ENCODE measurements around the gene RPS15.

Gene RPS15

DNA sequence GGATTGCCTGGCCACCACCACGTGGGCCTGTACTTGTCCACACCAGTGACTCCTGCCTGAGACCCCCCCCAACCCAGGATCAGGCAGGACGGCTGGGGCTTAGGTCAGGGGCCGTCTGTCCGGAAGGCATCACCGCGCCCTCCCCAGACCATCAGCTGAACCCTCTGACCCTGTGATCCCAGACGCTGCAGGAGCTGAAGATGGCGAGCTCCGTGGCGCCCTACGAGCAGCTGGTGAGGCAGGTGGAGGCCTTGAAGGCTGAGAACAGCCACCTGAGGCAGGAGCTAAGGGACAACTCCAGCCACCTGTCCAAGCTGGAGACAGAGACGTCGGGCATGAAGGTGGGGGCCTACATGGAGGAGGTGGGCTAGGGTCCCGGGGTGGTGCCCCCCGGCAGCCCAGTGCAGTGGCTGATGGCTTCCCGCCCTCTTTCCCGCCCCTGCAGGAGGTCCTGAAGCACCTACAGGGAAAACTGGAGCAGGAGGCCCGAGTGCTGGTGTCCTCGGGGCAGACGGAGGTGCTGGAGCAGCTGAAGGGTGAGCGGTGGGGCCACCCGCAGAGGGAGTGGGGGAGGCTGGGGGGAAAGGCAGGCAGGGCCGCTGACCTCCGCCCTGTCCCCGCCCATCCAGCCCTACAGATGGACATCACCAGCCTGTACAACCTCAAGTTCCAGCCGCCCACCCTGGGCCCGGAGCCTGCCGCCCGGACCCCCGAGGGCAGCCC lies 14.8 kb downstream of the RPS15 start:
- DNase-seq (ENCODE audit: low read depth in 2 of 2) = no peak

DNA sequence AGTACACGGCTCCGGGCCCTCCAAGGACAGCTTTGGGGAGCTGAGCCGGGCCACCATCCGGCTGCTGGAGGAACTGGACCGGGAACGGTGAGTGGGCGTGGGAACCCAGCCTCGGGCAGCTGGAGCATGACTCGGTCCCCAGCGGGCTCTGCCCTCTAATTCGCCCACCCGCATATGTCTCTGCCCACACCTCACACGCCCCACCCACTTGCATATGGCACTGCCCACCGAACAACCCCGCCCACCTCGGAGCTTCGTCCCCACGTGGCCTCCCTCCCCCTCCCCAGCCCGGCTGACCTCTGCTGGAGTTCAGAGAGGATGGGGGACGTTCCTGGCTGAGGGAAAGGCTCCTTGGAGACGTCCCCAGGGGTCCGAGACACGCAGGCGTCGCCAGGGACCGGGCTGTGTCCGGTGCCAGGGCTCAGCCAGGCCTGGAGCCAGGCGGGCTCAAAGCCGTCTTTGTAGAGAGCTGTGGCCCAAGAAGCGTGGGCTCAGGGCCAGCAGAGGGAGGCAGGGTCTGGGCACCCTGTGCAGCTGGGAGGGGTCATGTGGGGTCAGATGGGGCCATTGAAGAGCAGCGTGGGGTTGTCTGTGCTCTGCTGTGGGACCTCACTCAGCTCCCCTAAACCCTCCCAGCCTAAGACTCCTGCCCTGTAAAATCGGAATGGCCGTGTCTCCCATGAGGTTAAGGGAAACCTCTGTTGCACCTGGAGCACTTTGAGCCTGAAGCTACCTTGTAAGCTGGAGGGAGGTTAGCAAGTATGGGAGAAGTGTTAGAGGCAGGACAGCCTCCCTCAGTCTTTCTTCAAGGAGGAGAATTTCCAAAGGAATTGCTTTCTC lies 15.5 kb downstream of the RPS15 start:
- no peak for DNase-seq (ENCODE audit: low read depth in 2 of 2)

GRCh38 chr19:1455002-1455335 lies 16.8 kb downstream of the RPS15 start:
- DNase-seq (ENCODE audit: low read depth in 2 of 2) = no peak

DNA sequence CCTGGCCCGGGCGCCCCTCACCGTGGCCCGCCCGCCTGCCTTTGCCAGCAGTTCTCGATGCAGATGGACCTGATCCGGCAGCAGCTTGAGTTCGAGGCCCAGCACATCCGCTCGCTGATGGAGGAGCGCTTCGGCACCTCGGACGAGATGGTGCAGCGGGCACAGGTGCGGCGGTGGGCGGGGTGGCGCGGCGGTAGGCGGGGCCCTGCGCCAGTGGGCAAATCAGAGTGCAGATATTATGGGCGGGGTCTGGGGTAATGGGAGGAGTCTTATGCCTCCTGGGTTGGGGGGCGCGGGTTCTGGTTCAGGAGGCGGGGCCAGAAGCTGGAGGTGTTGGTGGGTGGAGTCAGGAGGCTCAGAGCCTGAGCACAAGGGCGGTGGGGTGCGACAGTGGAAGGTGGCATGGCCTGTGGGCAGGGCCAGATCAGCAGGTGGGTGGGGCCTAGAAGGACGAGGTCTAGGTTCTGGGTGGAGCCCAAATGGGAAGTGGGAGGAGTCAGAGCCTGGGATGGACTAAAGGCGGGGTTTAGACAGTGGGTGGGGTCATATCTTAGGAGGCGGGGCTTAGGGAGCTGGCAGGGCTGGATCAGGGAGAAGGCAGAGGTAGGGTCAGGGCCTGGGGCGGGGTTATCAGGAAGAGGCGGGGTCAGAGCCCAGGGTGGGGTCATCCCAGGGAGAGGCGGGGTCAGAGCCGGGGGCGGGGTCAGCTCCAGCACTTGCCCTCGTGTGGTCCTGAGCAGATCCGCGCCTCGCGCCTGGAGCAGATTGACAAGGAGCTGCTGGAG lies 17.3 kb downstream of the RPS15 start:
- peak; percentile 55 to 64 for DNase-seq (ENCODE audit: low read depth in 2 of 2)

GRCh38 chr19:1456121-1456900 lies 18.1 kb downstream of the RPS15 start:
- no peak for DNase-seq (ENCODE audit: low read depth in 2 of 2)

DNA sequence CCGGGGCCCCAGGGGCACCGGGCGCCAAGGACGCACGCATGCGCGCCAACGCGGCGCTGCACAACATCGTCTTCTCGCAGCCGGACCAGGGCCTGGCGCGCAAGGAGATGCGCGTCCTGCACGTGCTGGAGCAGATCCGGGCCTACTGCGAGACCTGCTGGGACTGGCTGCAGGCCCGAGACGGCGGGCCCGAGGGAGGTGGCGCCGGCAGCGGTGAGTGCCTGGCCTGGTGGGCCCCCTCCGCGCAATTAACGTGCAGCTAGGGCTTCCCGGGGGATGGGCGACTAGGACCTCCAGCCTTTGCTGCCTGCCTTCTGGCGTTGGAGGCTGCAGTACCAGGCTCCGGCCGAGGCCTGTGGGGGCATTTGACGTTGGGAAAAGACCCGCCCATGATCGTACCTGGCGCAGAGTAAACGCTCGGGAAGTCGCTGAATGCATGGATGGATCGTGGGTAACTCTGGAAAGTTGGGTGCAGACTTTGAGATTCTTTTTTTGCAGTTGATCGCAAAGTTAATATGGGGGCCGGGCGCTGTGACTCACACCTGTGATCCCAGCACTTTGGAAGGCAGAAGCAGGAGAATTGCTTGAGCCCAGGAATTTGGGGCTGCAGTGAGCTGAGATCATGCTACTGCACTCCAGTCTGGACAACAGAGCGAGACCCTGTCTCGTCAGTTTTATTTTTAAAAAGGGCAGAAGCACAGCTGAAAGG lies 19.0 kb downstream of the RPS15 start:
- no peak for DNase-seq (ENCODE audit: low read depth in 2 of 2)

GRCh38 chr19:1457892-1458291 lies 19.7 kb downstream of the RPS15 start:
- no peak for DNase-seq (ENCODE audit: low read depth in 2 of 2)

GRCh38 chr19:1459479-1459878 lies 21.3 kb downstream of the RPS15 start:
- no peak for DNase-seq (ENCODE audit: low read depth in 2 of 2)

- DNase-seq (ENCODE audit: low read depth in 2 of 2) = no peak
Observed at GRCh38 chr19:1460033-1460995, 22.1 kb downstream of the RPS15 start.

DNA sequence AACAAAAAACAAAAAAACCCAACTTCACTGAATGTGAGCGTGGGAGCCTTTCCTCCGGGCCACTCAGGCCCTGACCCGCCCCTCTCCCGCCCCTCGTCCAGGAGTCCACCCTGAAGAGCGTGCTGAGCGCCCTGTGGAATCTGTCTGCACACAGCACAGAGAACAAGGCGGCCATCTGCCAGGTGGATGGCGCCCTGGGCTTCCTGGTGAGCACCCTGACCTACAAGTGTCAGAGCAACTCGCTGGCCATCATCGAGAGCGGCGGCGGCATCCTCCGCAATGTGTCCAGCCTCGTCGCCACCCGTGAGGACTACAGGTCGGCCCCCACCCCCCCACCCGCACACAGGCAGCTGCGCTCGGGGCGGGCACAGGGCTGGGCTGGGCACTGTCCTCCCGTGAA lies 23.7 kb downstream of the RPS15 start:
- no peak for DNase-seq (ENCODE audit: low read depth in 2 of 2)

- DNase-seq (ENCODE audit: low read depth in 2 of 2) = no peak
Observed at GRCh38 chr19:1465191-1466016, 27.2 kb downstream of the RPS15 start.

DNA sequence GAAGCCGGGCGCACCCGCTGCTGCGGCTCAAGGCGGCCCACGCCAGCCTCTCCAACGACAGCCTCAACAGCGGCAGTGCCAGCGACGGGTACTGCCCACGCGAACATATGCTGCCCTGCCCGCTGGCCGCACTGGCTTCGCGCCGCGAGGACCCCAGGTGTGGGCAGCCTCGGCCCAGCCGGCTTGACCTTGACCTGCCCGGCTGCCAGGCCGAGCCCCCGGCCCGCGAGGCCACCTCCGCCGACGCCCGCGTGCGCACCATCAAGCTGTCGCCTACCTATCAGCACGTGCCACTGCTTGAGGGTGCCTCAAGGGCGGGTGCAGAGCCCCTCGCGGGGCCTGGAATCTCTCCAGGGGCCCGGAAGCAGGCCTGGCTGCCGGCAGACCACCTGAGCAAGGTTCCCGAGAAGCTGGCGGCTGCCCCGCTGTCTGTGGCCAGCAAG lies 27.8 kb downstream of the RPS15 start:
- no peak for DNase-seq (ENCODE audit: low read depth in 2 of 2)

DNA sequence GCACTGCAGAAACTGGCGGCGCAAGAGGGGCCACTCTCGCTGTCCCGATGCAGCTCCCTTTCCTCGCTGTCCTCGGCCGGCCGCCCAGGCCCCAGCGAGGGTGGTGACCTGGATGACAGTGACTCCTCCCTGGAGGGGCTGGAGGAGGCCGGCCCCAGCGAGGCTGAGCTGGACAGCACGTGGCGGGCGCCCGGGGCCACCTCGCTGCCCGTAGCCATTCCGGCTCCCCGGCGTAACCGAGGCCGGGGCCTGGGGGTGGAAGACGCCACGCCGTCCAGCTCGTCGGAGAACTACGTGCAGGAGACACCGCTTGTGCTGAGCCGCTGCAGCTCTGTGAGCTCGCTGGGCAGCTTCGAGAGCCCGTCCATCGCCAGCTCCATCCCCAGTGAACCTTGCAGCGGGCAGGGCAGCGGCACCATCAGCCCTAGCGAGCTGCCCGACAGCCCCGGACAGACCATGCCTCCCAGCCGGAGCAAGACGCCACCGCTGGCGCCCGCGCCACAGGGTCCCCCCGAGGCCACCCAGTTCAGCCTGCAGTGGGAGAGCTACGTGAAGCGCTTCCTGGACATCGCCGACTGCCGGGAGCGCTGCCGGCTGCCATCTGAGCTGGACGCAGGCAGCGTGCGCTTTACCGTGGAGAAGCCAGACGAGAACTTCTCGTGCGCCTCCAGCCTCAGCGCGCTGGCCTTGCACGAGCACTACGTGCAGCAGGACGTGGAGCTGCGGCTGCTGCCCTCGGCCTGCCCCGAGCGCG lies 28.4 kb downstream of the RPS15 start:
- no peak for DNase-seq (ENCODE audit: low read depth in 2 of 2)

DNA sequence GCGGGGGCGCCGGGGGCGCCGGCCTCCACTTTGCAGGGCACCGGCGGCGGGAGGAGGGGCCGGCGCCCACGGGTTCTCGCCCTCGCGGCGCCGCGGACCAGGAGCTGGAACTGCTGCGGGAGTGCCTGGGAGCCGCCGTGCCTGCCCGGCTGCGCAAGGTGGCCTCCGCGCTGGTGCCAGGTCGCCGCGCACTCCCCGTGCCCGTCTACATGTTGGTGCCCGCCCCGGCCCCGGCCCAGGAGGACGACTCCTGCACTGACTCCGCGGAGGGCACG lies 29.0 kb downstream of the RPS15 start:
- no peak for DNase-seq (ENCODE audit: low read depth in 2 of 2)

DNA sequence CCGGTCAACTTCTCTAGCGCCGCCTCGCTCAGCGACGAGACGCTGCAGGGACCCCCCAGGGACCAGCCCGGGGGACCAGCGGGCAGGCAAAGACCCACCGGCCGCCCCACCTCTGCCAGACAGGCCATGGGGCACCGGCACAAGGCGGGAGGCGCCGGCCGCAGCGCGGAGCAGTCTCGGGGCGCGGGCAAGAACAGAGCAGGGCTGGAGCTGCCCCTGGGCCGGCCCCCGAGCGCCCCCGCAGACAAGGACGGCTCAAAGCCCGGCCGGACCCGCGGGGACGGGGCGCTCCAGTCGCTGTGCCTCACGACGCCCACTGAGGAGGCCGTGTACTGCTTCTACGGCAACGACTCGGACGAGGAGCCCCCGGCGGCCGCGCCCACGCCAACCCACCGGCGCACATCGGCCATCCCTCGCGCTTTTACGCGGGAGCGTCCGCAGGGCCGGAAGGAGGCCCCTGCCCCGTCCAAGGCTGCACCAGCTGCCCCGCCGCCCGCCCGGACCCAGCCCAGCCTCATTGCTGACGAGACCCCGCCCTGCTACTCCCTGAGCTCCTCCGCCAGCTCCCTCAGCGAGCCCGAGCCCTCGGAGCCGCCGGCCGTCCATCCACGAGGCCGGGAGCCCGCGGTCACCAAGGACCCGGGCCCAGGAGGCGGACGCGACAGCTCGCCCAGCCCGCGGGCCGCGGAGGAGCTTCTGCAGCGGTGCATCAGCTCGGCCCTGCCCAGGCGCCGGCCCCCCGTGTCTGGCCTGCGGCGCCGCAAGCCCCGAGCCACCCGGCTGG lies 29.5 kb downstream of the RPS15 start:
- DNase-seq (ENCODE audit: low read depth in 2 of 2) = no peak

DNA sequence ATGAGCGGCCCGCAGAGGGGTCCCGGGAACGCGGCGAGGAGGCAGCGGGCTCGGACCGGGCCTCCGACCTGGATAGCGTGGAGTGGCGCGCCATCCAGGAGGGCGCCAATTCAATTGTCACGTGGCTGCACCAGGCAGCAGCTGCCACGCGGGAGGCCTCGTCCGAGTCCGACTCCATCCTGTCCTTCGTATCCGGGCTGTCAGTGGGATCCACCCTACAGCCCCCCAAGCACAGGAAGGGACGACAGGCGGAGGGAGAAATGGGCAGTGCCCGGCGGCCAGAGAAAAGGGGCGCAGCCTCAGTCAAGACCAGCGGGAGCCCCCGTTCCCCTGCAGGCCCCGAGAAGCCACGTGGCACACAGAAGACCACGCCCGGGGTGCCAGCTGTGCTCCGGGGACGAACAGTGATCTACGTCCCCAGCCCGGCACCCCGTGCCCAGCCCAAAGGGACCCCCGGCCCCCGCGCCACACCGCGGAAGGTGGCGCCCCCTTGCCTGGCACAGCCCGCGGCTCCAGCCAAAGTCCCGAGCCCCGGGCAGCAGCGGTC lies 30.2 kb downstream of the RPS15 start:
- DNase-seq (ENCODE audit: low read depth in 2 of 2) = no peak

DNA sequence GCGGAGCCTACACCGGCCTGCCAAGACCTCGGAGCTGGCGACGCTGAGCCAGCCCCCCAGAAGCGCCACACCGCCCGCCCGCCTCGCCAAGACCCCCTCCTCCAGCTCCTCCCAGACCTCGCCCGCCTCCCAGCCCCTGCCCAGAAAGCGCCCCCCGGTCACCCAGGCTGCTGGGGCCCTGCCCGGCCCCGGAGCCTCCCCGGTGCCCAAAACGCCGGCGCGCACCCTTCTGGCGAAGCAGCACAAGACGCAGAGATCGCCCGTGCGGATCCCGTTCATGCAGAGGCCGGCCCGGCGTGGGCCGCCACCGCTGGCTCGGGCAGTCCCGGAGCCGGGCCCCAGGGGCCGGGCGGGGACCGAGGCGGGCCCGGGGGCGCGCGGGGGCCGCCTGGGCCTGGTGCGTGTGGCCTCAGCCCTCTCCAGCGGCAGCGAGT lies 30.6 kb downstream of the RPS15 start:
- DNase-seq (ENCODE audit: low read depth in 2 of 2) = no peak

Data from stimulated activated CD4-positive, alpha-beta T cell treated with anti-CD3 and anti-CD28 coated beads, Interleukin-15, amount 100 ng/mL, for 48 hours (primary cell).